ENCODE data around the gene FMN1. TPM values are rescaled to one million over a fixed set of nuclear protein-coding genes. Genes with fewer than 3 reads are reported as not detected.

FMN1 gene
- polyA plus RNA-seq, 3 donors, result 0.28 to 3.7 (median 0.34) TPM

- H3K9me3 Mint-ChIP-seq, result no peaks in the 10 kb centered on the region
- H3K9ac ChIP-seq (ENCODE audit: insufficient read depth, low read length, poor library complexity, severe bottlenecking), result no peak overlapping the region
- H2AFZ ChIP-seq (ENCODE audit: insufficient read depth, low read depth, low read length, poor library complexity, severe bottlenecking), result no peak overlapping the region
- no peaks in the 10 kb centered on the region for H3K27me3 ChIP-seq (ENCODE audit: control insufficient read depth in 2 of 2, insufficient read depth in 2 of 2, low read length in 2 of 2)
- no CpG with 5 or more reads among the region's 3 CpGs for WGBS (ENCODE audit: insufficient coverage)
- peaks cover 11 to 25% of the 10 kb centered on the region in 2 donors for H3K36me3 Mint-ChIP-seq
- H3K4me2 ChIP-seq (replicated peaks; ENCODE audit: extremely low read depth, low read length, poor library complexity, severe bottlenecking), result no peak overlapping the region
- H3K4me1 Mint-ChIP-seq, result peaks cover 10% of the 10 kb centered on the region
- H3K27me3 Mint-ChIP-seq (ENCODE audit: low read depth in 3 of 3), result no peaks in the 10 kb centered on the region
- no peak overlapping the region for H3K27ac Mint-ChIP-seq
- peaks cover 3 to 23% of the 10 kb centered on the region in 2 donors for H3K36me3 ChIP-seq (replicated peaks in 1 of 2; ENCODE audit: control insufficient read depth in 1 of 2, insufficient read depth in 2 of 2, low read length in 2 of 2)
- H3K4me3 Mint-ChIP-seq, result no peak overlapping the region
- H4K20me1 ChIP-seq (ENCODE audit: insufficient read depth, low read length), result no peaks in the 10 kb centered on the region
- no peak for DNase-seq
- H3K27ac ChIP-seq (ENCODE audit: low read depth in 1 of 2, low read length in 2 of 2), result no peak overlapping the region
- H3K9me3 ChIP-seq (replicated peaks in 1 of 2; ENCODE audit: control insufficient read depth in 1 of 2, insufficient read depth in 1 of 2, low read length in 2 of 2), result no peaks in the 10 kb centered on the region
- peaks cover 7 to 10% of the 10 kb centered on the region in 2 donors for H3K4me1 ChIP-seq (ENCODE audit: control insufficient read depth in 1 of 2, insufficient read depth in 2 of 2, low read length in 2 of 2)
- TF ChIP-seq CTCF (IDR thresholded peaks at IDR 0.05), result no peak
- intact Hi-C loops (cut with micrococcal nuclease), result no loop called here
- no peaks in the 10 kb centered on the region for H3K79me2 ChIP-seq (ENCODE audit: insufficient read depth, low read length)
- no peak overlapping the region for H3K4me3 ChIP-seq (replicated peaks in 1 of 3; ENCODE audit: low read depth in 2 of 3, low read length in 3 of 3)
Observed at GRCh38 chr15:32901995-32902394, 292.5 kb downstream of the FMN1 start.

DNA sequence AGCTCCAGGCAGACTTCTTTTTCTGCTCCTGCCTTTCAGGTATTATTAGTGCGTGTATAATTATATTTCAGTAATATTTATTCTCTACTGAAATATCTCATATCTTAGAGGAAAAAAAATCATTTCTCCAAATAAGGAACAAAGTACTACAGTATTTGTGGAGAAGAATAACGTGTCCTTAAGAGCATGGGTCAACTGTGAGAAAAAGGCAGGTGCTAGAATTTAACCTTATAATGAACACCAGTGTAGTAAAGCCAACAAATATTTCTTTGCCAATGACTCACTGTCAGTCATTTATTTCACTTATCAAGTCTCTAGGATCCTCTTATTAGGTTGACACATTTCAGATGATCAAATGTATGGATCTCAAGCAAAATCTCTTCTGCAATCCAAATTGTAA, 293.3 kb downstream of the FMN1 start:
- no peaks in the 10 kb centered on the region for H3K9me3 Mint-ChIP-seq
- intact Hi-C loops (cut with micrococcal nuclease), result no loop called here
- Histone ChIP-seq H3K9ac (ENCODE audit: insufficient read depth, low read length, poor library complexity, severe bottlenecking) (no peak overlapping the region), H3K36me3 (replicated peaks in 1 of 2; ENCODE audit: control insufficient read depth in 1 of 2, insufficient read depth in 2 of 2, low read length in 2 of 2) (peaks cover 3 to 30% of the 10 kb centered on the region in 2 donors), H3K27ac (ENCODE audit: low read depth in 1 of 2, low read length in 2 of 2) (no peak overlapping the region), H3K79me2 (ENCODE audit: insufficient read depth, low read length) (no peaks in the 10 kb centered on the region), H3K4me3 (replicated peaks in 1 of 3; ENCODE audit: low read depth in 2 of 3, low read length in 3 of 3) (no peak overlapping the region), H3K9me3 (replicated peaks in 1 of 2; ENCODE audit: control insufficient read depth in 1 of 2, insufficient read depth in 1 of 2, low read length in 2 of 2) (no peaks in the 10 kb centered on the region), H2AFZ (ENCODE audit: insufficient read depth, low read depth, low read length, poor library complexity, severe bottlenecking) (no peak overlapping the region), H3K4me1 (ENCODE audit: control insufficient read depth in 1 of 2, insufficient read depth in 2 of 2, low read length in 2 of 2) (peaks cover 7% of the 10 kb centered on the region in 2 donors), H3K27me3 (ENCODE audit: control insufficient read depth in 2 of 2, insufficient read depth in 2 of 2, low read length in 2 of 2) (no peaks in the 10 kb centered on the region), H4K20me1 (ENCODE audit: insufficient read depth, low read length) (no peaks in the 10 kb centered on the region), H3K4me2 (replicated peaks; ENCODE audit: extremely low read depth, low read length, poor library complexity, severe bottlenecking) (no peak overlapping the region)
- no peak overlapping the region for H3K27ac Mint-ChIP-seq
- H3K4me1 Mint-ChIP-seq, result peaks cover 7% of the 10 kb centered on the region
- no peak for DNase-seq
- peaks cover 11 to 28% of the 10 kb centered on the region in 2 donors for H3K36me3 Mint-ChIP-seq
- TF ChIP-seq CTCF (IDR thresholded peaks at IDR 0.05), result no peak
- no peak overlapping the region for H3K4me3 Mint-ChIP-seq
- H3K27me3 Mint-ChIP-seq (ENCODE audit: low read depth in 3 of 3), result no peaks in the 10 kb centered on the region
- no CpG with 5 or more reads among the region's 2 CpGs for WGBS (ENCODE audit: insufficient coverage)
